Prostate gland (tissue), 2 donors: Measurements from ENCODE around the gene THOP1. TPM values are rescaled to one million over a fixed set of nuclear protein-coding genes. Genes with fewer than 3 reads are reported as not detected.
A peak's percentile ranks its signal among the peaks of the same experiment; 100 is the strongest.

ENCODE experiments used
- DNase-seq: peaks from one replicate; pipeline ENCODE4 v3.0.0-alpha.2; 2019; ENCODE audit warnings: low spot score
- H3K27ac ChIP-seq, 2 donors: fragments of 200-600 bp; sonication (generic); 2 replicates each; pipeline ENCODE4 v1.5.1; 2017 to 2019
- H3K27me3 ChIP-seq: fragments of 200-600 bp; sonication (generic); replicated peaks from 2 replicates; pipeline ENCODE4 v1.5.1; 2019; ENCODE audit not compliant: insufficient read depth
- H3K36me3 ChIP-seq, 2 donors: fragments of 200-600 bp; sonication (generic); 1 replicate in 1 of 2; 2 replicates in 1 of 2; pipeline versions ENCODE4 v1.5.1 to v1.8.1; 2017 to 2019
- H3K4me1 ChIP-seq: fragments of 200-600 bp; sonication (generic); replicated peaks from 2 replicates; pipeline ENCODE4 v1.5.1; 2019
- H3K4me3 ChIP-seq, 2 donors: fragments of 200-600 bp; sonication (generic); 2 replicates each; pipeline ENCODE4 v1.5.1; 2017 to 2019
- H3K9me3 ChIP-seq: fragments of 200-600 bp; sonication (generic); 2 replicates; pipeline ENCODE4 v1.5.1; 2017
- POLR2A ChIP-seq: fragments of 450-650 bp; IDR thresholded peaks from one replicate; pipeline ENCODE4 v1.6.1; 2016; ENCODE audit warnings: antibody characterized with exemption, mild to moderate bottlenecking
- POLR2AphosphoS5 ChIP-seq: sonication (generic); formaldehyde crosslinking; IDR thresholded peaks from one replicate; pipeline ENCODE4 v1.6.1; 2017; ENCODE audit warnings: antibody characterized with exemption
- WGBS: methylation state at CpG from one replicate; pipeline ENCODE4 v1.1.5; 2018; 5-methylcytosine and 5-hydroxymethylcytosine counted together
- intact Hi-C: fragments of 100-400 bp; cut with DNase I; formaldehyde crosslinking; loops from one replicate; pipeline ENCODE4 v1.14.2; 2022
- total RNA-seq, 2 donors: library from RNA; depleted of rRNA; stranded (reverse); fragments of >200 nt; gene quantifications; one replicate each; pipeline ENCODE4 v1.1.0, GENCODE V29; 2016
- TF ChIP-seq, protein P1 (sequence below), 4 experiments: fragments of 200-600 bp in 2 of 4; fragments of 450-650 bp in 2 of 4; sonication (generic) in 2 of 4; IDR thresholded peaks; 1 replicate in 3 of 4; 2 replicates in 1 of 4; pipeline ENCODE4 v1.5.1; 2016 to 2019; ENCODE audit warnings: antibody characterized with exemption in 4 of 4, mild to moderate bottlenecking in 2 of 4, moderate library complexity in 2 of 4

The THOP1 gene
- total RNA-seq = 100 to 1,000 TPM; 119 to 132 TPM

DNA sequence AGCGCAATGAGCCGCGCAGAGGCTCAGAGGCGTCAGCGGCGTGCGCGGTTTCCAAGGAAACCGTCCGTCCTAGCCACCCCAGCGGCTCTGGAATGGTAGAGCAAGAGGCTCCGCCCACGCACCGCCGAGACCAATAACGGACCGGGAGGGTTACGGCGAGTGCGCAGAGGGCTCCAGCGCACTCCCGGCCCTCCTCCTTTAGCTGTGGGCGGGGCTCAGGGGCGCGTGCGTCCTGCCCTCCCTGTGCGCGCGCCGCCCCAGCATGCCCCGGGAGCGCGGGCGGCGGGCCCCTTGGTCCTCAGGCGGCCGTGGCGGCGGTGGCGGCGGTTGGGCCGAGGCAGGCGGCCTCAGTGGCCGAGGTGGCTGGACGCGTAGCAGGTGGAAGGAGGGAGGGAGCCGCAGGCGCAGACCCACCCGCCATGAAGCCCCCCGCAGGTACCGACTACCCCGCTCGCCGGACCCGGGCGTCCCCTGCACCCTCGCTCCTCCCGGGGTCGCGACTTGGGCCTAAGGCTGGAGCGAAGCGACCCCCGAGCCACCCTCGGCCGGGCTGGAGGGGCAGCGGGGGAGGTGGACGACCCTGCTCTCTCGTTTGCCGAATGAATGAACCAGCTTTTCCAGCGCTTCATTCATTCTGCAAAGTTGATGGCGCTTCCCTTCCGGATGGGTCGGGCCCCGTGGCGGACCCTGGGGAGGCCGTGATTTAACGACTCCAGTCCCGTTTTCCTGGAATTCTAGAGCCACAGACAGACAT, at the start of gene THOP1:
Gene THOP1 (plus strand): TSS at position 260 of the 754 bp plus-strand sequence. CDS start 160 bp downstream, at position 420.
- DNase-seq = peak; percentile 97
- WGBS = under 1% methylated on average over 62 of the region's 78 CpGs
- Histone ChIP-seq H3K4me1 (peaks cover 5% of the 10 kb centered on the region), H3K9me3 (no peaks in the 10 kb centered on the region), H3K27ac (peak within 1 kb of the TSS; percentile 36 to 47), H3K27me3 (no peaks in the 10 kb centered on the region), H3K36me3 (no peaks in the 10 kb centered on the region), H3K4me3 (peak within 1 kb of the TSS; percentile 59 to 84)
- intact Hi-C loops = loop anchor here (10.0 kb wide), 1 partner anchor 249 kb away; no protein-coding TSS in a partner anchor
- TF ChIP-seq, protein P1, sequence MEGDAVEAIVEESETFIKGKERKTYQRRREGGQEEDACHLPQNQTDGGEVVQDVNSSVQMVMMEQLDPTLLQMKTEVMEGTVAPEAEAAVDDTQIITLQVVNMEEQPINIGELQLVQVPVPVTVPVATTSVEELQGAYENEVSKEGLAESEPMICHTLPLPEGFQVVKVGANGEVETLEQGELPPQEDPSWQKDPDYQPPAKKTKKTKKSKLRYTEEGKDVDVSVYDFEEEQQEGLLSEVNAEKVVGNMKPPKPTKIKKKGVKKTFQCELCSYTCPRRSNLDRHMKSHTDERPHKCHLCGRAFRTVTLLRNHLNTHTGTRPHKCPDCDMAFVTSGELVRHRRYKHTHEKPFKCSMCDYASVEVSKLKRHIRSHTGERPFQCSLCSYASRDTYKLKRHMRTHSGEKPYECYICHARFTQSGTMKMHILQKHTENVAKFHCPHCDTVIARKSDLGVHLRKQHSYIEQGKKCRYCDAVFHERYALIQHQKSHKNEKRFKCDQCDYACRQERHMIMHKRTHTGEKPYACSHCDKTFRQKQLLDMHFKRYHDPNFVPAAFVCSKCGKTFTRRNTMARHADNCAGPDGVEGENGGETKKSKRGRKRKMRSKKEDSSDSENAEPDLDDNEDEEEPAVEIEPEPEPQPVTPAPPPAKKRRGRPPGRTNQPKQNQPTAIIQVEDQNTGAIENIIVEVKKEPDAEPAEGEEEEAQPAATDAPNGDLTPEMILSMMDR (IDR thresholded peaks at IDR 0.05) = peak in 2 of 4 experiments; percentile 12 to 28
- TF ChIP-seq POLR2AphosphoS5 = peak; percentile 94
- peak; percentile 55 for TF ChIP-seq POLR2A

DNA sequence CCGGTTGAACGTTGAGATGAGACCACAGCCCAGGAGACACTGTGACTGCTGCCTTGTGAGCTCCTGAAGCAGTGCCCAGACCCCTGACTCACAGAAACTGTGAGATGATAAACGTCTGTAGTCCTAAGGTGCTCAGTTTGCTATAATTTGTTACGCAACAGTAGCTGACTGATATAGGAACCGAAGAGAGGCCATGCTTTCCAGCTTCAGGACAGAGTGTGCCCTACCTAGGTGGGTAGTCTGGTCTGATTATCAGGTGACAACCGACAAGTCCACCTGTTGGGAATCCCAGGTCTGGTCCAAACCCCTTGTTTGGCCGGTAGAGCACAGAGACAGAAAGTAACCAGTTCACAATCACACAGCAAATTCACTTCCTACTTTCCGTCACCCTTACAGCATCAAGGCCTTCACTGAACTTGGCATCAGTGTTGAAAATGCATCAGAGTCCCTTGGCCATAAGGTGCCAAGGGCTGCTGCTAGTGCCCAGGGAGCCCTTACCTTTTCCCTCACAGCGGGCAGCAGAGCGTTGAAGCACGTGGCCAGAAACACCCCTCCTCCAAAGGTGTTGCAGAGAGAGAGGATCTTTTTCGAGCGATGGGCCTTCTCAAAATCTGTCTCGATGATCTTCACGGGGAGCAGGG, 48.6 kb upstream of the THOP1 start:
- H3K27ac ChIP-seq = no peak overlapping the region
- no peak for DNase-seq
- H3K4me3 ChIP-seq = no peak overlapping the region
- WGBS = 96% methylated on average over 15 of the region's 15 CpGs
- no peaks in the 10 kb centered on the region for H3K27me3 ChIP-seq
- TF ChIP-seq POLR2AphosphoS5 = no peak
- H3K36me3 ChIP-seq = peaks cover 0 to 5% of the 10 kb centered on the region in 2 donors
- H3K4me1 ChIP-seq = peaks cover 3% of the 10 kb centered on the region
- intact Hi-C loops = no loop called here
- H3K9me3 ChIP-seq = no peaks in the 10 kb centered on the region

DNA sequence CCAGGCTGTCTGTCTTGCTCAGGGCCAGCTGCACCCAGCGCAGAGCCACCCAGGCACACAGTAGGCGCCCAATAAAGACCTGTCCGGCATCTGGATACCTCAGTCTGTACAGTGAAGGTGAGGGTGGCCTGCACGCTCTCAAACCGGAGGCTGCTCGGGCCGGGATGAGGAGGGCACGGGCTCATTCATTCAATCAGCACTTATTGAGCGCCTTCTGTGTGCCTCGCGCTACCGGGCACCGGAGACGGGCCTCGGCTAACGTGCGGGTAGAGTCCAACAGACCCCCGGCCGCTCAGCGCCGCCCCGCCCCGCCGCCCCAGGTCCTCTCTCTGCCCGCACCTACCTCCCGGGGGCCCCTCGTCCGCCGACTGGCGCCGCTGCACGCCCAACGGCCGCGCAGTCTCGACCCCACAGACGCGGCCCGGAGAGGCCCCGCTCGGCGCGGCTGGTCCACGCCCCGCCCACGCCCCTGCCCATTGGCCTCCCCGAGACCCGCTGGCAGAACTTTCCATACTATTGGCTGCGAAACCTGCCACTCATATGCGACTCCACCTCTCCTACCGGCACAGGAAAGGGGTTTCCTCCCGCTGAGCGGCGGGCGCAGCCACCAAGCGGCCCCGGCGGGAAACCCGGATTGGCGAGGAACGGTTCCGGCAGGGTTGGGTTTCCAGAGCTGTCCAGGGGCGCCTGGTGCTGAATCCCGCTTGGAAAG, 45.5 kb upstream of the THOP1 start, which contains the start of gene SLC39A3:
Gene SLC39A3 (minus strand): TSS at position 416 of the 712 bp plus-strand sequence. CDS start 2,760 bp downstream, outside the sequence.
- TF ChIP-seq, protein P1 (IDR thresholded peaks at IDR 0.05) = peak in 3 of 4 experiments; percentile 11 to 60 (median 47)
- TF ChIP-seq POLR2A = peak; percentile 18
- peak; percentile 99 for TF ChIP-seq POLR2AphosphoS5
- intact Hi-C loops = loop anchor here (10.0 kb wide), 1 partner anchor 265 kb away; the partner anchor contains the start of gene GADD45B
- Histone ChIP-seq H3K36me3 (peaks cover 0 to 5% of the 10 kb centered on the region in 2 donors), H3K27ac (peak within 1 kb of the TSS in 1 of 2 donors; percentile 45), H3K4me3 (peak within 1 kb of the TSS; percentile 74 to 95), H3K27me3 (no peaks in the 10 kb centered on the region), H3K4me1 (peaks cover 3% of the 10 kb centered on the region), H3K9me3 (no peaks in the 10 kb centered on the region)
- under 1% methylated on average over 64 of the region's 64 CpGs for WGBS
- DNase-seq = peak; percentile 98

DNA sequence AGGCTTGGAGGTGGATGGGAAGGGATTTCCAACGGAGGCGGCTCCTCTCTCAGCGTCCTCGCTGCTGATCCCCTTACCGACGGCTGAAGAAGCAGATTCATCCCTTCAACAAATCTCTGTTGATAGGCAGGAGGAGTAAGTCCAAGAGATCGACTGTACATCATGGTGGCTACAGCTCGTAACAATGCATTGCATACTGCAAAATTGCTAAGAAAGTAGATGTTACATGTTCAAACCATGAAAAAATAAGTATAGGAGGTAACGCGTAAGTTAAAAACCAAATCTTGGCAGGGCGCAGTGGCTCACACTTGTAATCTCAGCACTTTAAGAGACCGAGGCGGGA, 45.0 kb upstream of the THOP1 start:
- 44% methylated on average over 13 of the region's 13 CpGs for WGBS
- H3K36me3 ChIP-seq = peaks cover 0 to 5% of the 10 kb centered on the region in 2 donors
- no peaks in the 10 kb centered on the region for H3K27me3 ChIP-seq
- H3K9me3 ChIP-seq = no peaks in the 10 kb centered on the region
- no peak overlapping the region for H3K27ac ChIP-seq
- peaks cover 3% of the 10 kb centered on the region for H3K4me1 ChIP-seq
- intact Hi-C loops = loop anchor here (10.0 kb wide), 1 partner anchor 265 kb away; the partner anchor contains the start of gene GADD45B
- no peak for DNase-seq
- TF ChIP-seq POLR2AphosphoS5 (no peak), POLR2A (no peak)
- TF ChIP-seq, protein P1 (IDR thresholded peaks at IDR 0.05) = no peak
- H3K4me3 ChIP-seq = peak overlapping the region in 1 of 2 donors; percentile 74

DNA sequence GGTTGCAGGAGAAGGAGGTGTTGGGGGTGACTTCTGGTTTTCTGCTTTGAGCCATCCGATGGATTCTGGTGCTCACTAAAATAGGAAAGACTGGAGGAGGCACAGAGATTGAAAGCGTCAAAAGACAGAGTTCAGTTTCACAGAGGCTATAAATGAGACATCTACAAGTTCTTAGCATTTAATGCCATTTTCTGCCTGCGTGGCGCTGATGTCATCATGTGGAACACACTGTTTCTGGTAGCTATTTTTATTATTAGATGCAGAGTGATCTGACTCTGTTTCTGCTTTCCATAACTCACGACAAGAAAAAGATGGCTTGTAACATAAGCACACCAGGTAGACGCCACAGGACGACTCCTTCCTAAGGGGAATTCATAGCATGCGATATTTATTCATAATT, 42.2 kb upstream of the THOP1 start:
- H3K36me3 ChIP-seq = no peaks in the 10 kb centered on the region
- H3K27ac ChIP-seq = no peak overlapping the region
- DNase-seq = no peak
- H3K4me1 ChIP-seq = peaks cover 3% of the 10 kb centered on the region
- no peak overlapping the region for H3K4me3 ChIP-seq
- H3K27me3 ChIP-seq = no peaks in the 10 kb centered on the region
- intact Hi-C loops = loop anchor here (10.0 kb wide), 1 partner anchor 268 kb away; the partner anchor contains the start of gene GADD45B
- TF ChIP-seq, protein P1 (IDR thresholded peaks at IDR 0.05) = no peak
- no peak for TF ChIP-seq POLR2A
- TF ChIP-seq POLR2AphosphoS5 = no peak
- 74% methylated on average over 8 of the region's 8 CpGs for WGBS
- H3K9me3 ChIP-seq = no peaks in the 10 kb centered on the region
